ENCODE measurements around the gene FOXP4.

The FOXP4 gene, protein sequence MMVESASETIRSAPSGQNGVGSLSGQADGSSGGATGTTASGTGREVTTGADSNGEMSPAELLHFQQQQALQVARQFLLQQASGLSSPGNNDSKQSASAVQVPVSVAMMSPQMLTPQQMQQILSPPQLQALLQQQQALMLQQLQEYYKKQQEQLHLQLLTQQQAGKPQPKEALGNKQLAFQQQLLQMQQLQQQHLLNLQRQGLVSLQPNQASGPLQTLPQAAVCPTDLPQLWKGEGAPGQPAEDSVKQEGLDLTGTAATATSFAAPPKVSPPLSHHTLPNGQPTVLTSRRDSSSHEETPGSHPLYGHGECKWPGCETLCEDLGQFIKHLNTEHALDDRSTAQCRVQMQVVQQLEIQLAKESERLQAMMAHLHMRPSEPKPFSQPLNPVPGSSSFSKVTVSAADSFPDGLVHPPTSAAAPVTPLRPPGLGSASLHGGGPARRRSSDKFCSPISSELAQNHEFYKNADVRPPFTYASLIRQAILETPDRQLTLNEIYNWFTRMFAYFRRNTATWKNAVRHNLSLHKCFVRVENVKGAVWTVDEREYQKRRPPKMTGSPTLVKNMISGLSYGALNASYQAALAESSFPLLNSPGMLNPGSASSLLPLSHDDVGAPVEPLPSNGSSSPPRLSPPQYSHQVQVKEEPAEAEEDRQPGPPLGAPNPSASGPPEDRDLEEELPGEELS

DNA sequence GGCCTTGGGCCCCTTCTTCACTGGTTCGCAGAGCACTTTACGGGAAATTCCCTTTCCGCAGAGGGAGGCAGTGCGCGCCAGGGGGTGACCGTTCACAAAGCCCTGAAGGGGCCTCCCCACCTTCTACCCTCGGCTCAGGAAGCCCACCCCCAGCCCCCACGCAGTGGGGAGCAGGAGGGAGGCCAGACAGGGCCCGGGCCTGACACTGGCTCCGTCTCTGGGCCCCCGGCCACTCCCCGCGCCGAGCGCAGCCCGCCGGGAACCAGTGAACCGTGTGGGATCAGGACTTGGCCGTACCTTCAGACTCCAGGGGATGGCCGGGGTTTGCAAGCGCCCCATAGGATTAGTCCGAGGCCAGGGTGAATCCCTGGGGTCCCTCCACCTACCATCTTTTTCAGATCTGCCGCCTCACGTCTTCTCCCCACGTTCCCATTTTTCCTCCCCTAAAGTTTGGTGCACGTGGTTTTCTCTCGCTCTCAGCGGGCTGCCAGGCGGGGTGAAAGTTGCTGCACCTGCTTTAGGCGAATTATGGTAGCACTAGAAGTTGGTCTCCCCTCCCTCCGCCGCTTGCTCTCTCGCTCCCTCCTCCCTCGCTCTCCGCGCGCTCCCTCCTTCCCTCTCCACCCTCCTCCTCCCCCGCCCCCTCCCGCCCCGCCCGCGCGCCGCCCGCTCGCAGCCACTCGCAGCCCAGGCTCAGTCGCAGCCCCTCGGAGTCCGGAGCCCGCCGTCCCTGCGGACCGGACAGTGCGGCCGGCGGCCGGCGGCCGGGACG is at the start of gene FOXP4:
Gene FOXP4 (plus strand): TSS at position 679 of the 772 bp plus-strand sequence. CDS start 19,380 bp downstream, outside the sequence.
- DNase-seq, result peak; percentile 74

DNA sequence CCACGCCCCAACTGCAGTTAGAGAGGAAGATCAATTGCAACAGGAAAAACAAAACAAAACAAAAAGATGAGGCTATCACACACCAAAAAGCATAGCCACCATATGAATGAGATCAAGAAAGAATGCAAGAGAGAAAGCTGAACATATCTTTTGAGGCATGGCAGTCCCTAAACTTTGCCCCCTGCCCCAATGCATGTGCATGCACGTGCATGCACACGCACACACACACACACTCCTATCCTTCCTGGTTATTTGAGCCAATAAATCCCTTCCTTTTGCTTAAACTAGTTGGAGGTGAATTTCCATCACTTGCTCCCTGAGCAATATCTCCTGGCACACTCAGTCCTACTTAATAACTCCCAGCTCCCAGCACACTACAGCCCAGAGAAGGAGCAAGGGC is 48.6 kb upstream of the FOXP4 start:
- no peak for DNase-seq

DNA sequence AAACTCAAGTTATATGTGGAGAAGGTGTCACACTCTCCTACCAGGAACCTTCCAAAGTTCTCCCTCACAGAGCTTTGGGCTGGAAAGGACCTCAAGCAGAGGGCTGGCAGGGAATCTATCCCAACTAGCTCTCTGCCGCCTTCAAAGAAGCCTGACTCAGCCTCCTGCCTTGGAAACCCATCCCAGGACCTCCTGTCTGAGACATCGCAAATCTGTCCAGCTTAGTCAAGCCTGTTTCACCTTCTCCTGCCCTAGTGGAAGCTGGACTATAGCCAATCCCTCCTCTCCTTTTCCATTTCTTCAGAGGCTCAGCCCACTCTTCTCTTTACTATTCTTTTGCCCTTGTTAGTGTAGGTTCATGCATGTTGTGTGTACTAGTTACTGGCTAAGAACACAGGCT is 48.2 kb upstream of the FOXP4 start:
- DNase-seq, result no peak

DNA sequence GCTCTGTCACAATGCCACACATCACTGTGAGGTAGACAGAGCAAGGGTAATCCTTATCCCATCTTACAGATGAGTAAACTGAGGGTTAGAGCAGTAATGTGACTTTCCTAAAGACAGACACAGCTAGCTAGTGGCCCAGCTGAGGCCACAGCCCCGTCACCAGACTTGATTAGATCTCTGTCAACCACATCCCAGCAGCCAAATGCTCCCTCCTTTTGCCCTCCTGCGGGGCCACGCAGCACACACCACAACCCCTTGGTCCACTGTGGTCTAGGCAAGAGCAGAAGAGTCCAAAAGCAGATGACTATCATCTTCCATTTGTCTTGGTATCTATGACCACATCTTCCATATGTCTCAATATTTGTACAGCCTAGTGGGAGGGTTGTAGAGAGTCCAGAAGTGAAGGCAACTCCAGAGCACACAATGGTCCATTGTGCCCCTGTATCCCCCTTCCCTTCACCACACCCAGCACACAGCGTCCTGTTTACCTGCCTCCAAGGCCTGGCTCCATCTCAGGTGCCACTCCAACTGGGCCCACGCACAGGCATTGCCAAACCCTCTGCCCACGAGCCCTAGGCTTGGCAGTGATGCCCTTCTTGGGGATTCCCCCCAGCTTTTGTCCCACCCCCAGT is 47.1 kb upstream of the FOXP4 start:
- DNase-seq, result no peak

DNA sequence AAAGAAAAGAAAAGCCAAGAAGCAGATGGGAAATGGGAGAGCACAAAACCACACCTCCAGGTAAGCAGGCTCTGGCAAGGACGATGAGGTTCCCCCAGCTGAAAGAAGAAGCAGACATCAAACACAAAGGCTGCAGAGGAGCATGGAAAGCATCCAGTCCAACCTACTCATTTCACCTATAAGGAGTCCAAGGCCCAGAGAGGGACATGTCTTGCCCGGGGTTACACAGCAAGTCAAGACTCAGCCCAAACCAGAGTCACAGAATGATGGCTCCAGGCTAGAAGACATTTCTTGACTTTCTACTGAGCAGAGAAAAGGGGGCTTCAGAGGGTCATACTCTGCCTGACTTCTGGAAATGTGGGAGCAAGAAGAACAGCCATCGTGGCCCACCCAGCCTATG is 45.6 kb upstream of the FOXP4 start:
- no peak for DNase-seq

DNA sequence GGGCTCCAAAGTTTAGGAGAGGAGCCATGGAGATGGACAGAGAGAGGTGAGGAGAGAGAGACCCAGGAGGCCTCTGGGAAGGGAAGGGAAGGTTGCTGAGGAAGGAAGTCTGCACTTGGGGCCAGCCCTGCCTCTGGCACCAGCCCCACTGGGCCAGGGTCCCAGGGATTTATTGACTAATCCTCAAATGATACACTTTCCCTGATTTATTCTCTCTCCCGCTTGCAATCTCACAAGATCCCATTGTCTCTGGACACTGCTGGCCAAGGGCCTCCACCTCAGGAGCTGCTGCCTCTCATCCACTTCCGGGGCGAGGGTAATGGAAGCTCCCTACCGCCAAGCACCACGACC is 43.6 kb upstream of the FOXP4 start:
- no peak for DNase-seq

DNA sequence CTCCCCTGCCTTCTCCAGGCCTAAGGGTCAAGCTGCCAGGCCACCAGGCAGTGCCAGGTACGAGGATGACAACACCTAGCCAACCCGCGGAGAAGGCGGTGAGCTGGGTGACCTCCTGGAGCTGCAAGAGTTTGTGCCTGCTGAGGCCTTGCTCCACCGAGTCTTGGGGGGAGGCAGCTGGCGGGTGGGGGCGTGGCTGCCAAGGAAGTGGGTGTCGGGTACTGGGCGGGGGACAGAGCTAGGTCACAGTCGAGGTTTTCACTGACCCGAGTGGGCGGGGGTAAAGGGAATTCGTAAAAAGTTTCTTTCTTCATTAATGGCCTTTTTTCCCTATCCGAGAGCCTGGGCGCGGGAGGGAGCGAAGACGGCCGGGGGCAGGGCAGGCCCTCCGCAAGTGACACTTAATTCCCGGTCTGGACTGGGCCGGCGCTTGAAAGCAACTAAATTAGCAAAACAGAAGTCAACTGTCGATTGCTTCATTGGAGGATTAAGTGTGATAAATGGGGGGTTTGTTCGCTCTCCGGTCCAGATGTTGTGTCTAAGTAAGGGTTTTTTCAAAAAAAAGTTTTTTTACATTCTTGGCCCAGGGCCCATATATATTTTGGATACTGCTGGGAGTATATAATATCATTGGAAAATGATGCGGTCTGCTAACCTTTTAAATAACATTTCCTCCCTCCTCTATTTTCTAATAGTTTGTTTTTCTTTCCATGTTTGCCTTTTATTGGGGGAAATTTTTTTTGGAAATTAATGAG is 43.1 kb upstream of the FOXP4 start:
- DNase-seq, result no peak

DNA sequence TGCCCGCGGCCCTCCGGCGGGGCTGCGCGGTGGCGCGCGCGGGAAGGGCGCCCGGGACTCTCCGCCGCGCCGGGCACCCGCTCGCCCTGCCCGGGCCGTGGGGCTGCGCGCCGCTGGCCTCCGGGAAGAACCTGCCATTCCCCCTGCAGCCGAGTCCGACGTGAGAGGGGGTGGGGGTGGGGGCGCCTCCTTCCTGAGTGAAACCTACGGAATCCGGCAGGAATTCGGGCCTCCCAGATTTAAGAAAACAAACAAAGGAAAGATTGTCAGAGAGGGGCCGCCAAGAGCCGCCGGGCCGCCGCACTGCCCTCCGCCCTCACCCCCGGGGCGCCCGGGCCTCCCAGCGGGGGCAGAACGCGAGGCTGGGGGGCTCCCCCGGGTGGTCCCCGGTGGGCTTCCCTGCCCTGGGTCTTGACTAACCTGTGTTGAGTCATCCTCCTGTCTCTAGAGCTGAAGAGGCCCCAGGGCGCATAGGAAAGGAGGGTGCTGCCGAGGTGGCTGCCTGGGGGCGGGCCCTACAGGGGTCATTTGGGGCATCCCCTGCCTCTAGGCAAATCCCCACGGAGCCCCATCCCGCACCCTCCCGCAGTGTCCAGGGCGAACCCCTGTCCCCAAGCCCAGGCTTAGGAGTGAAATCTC is 42.2 kb upstream of the FOXP4 start:
- DNase-seq, result no peak

DNA sequence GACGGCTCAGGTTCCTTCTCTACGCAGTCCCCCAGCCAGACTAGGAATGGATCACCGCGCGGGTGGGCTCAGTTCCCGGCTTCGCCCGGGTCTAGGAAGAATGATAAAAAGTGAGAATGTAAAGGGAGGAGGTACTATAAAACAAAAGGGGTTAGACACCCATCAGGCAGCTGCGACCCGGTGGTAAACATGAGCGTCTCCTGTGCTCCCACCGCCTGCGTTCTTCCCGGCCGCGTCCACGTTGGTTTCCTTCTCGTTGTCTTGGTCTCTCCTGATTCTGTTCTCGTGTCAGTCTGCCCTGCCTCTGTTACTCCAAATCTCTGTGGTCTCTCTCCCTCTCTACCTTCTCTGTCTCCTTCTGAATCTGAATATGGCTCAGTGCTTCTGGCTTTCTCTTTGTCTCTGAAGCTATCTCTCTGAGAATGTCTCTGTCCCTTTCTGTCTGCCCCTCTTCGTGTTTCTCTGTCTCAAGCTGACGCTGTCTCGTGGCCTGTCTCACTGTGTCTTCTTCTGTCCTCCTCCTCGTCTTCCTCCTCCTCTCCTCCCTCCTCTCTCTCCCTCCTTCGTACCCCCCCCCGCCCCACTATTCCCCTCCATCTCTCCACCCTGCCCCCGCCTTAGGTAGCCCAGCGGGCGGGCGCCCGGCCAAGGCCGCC is 41.6 kb upstream of the FOXP4 start:
- DNase-seq, result no peak

DNA sequence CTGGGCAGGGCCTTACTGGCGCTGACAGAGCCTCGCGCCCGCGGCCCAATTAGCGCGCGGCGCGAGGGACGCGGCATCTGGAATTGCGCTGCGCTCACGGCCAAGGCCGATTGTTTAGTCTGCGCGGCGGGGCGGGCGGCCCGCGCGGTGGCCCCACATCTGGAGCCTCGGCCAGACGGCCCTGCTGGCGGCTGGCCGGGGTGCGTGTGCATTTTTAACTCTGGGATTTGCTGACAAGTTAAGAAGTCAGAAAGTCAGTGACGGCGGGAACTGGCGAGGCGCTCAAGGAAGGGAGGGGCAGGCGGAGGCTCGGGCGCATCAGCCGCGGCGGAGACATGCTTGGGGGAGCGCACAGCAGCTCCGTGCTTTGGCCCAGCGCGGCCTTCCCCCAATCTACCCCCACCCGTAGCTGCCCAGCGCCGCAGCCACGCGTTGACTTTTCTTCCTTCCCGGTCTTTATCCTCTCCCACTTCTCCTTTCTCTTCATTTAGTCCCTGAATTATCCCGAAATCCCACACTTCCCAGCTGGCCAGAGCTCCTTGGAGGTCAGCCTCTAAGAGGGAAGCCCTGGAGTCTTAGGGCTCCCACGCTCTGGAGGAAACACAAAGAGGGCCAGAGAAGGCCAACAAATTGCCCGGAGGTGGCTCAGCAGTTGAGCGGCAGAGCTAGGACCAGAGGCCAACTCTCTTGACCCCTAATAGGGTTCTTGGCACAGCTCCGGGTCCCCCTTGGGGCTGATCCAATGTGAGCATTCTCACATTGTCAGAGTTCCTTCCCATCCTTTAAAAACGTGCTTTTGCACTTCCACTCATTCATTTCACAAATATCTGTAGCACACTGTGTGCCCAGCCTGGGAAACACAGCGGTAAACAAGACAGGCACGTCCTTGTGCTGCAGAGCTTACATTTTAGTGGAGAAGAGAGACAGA is 40.8 kb upstream of the FOXP4 start:
- DNase-seq, result no peak

DNA sequence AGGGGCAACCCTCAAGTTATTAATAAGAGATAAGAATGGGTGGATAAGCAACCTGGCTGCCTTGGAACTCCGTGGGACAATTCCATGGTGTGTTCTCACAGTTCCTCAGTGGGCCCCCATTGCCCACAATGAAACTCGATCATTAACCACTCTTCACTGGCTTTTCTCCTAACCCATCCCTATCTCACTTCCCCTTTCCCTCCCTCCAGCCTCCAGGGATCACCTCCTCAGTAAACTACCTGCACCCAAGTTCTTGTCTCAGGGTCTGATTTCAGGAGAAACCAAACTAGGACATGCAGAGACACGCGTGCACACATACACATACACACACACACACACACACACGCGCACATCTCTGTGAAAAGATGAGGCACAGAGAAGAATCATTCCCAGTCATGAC is 37.7 kb upstream of the FOXP4 start:
- DNase-seq, result no peak

DNA sequence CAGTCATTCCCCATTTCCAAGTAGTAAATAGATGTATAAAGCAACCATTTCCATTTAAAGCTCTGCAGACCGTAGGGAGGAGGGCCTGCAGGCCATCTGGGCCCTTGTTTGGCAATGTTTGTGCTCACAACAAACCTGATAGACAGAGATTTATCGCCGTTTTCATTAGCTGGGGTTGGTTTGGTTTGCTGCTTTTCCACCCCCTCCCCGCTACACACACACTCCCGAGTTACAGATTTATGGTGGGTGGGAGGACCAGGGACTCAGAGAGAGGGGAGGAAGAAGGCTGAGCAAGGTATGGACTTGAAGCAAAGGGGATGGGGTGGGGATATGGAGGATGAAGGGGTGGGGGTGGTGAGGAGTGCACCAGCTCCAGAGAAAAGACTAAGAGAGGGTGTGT is 36.6 kb upstream of the FOXP4 start:
- no peak for DNase-seq

DNA sequence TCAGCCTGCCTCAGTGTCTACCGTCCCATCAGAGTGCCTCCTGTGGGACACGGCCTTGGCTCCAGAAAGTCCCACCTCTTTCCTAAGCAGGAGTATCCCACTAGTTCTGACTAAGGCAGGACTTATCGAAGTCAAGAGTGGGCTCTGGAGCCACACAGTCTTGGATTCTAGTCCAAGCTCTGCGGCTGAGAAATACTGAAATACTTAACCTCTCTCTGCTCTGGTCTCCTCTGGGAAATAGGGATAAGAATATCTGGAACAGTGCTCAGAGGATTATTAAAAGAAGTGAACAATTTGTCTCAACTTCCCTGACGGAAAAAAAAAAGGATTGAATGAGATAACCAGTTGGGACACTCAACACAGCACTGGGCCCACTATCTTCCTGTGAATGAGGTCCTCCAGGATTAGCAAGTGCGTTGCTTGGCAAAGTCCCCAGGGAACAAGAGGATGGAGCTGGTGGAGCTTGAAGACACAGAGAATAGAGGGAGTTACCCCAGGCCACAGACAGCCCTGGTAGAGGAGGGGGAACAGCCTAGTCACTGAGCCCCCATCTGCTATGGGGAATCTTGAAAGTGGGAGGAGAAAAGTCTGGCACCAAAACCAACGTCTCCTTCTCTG is 34.6 kb upstream of the FOXP4 start:
- DNase-seq, result no peak

DNA sequence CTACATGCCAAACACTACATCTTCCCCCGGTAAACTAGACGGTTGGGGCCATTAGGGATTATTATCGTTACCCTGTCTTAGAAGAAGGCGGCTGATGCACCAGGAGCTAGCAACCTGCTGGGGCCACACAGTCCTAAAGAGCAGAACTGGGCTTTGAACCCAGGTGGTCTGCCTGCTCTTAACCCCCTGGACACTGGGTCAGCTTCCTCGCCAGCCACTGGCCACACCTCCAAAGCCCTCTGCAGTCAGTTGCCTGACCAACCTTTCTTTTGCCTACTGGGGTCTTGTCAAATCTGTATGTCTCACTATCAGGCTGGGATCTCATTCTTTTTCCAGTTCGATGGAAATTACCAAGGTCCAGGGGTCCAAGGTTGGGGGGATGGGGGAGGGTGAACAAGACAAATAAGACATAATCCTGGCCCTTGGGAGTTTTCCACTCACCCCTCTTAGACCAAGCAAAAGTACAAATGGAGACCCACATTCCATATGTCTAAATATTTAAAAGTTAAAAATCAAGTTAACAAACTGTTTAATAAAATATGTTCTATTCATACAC is 34.0 kb upstream of the FOXP4 start:
- no peak for DNase-seq

DNA sequence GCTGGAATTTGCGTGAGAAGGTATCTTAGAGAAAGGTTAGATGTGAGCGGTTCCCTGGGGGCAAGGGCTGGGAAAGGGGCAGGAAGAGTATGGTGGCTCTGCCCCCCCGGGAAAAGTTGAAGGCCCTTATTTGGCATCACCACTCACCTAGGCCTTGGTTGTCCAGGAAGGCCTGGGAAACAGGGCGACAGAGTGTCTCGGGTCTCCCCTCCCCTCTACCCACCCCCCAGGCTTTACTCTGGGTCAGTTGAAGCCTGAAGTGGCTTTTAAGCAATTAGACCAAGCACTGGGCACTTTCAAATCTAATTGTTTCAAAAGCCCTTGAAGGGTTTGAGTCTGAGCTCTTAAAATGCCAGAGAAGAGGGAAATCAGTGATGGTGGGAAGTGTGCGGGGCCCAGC is 30.2 kb upstream of the FOXP4 start:
- DNase-seq, result no peak

DNA sequence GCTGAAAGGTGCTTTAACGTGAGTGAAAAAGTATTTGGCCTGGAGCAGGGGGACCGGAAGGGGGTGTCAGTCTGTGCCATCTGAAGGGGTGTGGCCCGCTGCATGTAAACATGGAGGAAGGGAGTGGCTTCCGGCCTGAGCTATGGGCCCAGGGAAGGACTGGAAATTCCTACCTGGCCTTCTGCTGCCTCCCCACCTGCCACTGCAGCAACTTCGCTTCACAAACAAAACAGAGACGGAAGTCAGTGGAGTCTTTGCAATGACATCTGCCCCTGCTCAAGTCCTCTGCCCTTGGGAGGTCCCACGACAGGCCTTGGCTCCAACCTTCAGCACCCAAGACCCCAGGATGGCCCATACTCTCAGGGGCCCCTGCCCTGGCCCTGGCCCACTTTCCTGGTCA is 28.1 kb upstream of the FOXP4 start:
- DNase-seq, result peak; percentile 73

DNA sequence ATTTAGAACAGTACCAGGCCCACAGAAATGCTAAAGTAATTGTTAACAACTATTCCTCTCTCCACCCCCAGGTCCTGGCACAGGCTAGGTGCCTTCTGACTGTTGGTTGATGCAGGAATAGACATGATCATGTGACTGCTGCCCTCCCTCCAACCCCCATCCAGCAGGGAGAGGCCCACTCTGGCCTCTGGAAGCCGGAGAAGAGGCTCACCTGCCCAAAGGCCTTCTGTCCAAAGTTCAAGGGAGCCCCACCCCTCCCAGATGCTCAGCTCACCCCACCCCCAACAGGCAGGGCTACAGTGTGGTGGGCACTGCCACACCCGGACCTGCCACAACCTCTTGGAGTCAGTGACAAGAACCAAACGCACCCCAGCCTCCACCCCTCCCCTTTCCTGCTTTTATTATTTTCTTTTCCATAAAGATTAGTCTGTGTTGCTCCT is 26.9 kb upstream of the FOXP4 start:
- DNase-seq, result no peak

DNA sequence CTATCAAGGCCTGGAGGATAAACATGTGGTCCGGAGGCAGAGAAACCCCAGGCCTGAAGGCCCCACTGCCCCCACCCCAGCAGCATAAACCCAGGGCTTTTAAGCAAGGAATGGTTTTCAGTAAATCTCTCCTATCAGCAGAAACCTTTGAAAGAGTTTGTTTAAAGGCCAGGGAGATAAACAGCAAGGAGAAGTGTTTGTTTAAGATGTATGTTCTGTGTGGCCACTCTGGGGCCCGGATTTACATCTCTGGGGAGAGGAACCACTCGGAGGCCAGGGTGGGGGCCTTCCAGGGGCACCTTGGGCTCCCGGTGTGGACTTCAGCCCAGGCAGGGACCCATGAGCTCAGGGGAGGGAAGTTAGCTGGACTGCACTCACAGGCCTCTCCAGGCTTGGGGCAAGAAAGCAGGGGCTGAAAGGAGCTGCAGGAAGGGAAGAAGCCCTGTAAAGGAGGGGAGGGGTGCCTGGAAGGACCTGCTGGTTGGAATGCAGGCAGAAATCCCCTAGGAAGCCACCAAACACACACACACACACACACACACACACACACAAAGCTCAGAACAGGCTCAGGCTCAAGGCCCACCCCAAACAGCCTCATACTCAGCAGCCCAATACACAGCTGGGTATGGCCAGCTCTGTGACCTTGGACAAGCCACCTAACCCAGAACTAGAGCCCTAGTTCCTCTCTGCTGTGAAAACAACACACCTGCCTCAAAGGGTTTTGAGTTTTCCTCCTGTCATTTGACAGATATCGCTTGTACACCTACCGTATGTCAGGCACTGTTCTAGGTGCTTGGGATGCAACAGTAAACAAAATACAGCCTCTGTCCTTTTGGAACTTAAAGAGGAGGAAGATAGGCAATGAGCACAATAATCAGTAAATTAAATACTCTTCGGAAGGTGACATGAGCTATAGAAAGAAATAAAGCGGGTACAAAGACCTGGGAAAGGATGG is 26.2 kb upstream of the FOXP4 start:
- DNase-seq, result peak; percentile 46

All from DMS153 (cell line).